Peyer's patch (tissue), 4 donors: Measurements from ENCODE around the gene ADGRG3.
A peak's percentile ranks its signal among the peaks of the same experiment; 100 is the strongest.

Source experiments
- POLR2A ChIP-seq, 2 donors: fragments of 450-650 bp; IDR thresholded peaks; one replicate each; pipeline ENCODE4 v1.5.1; 2017; ENCODE audit warnings: antibody characterized with exemption in 2 of 2, mild to moderate bottlenecking in 2 of 2, moderate library complexity in 2 of 2
- TF ChIP-seq, protein P1 (sequence below), 6 experiments: fragments of 450-650 bp in 4 of 6; fragments of 200-600 bp in 2 of 6; sonication (generic) in 1 of 6; IDR thresholded peaks; one replicate each; pipeline ENCODE4 v1.5.1; 2017 to 2019; ENCODE audit warnings: antibody characterized with exemption in 6 of 6, mild to moderate bottlenecking in 3 of 6, moderate library complexity in 1 of 6

GRCh38 chr16:57734925-57735754 lies 67.0 kb downstream of the ADGRG3 start:
- TF ChIP-seq, protein P1, sequence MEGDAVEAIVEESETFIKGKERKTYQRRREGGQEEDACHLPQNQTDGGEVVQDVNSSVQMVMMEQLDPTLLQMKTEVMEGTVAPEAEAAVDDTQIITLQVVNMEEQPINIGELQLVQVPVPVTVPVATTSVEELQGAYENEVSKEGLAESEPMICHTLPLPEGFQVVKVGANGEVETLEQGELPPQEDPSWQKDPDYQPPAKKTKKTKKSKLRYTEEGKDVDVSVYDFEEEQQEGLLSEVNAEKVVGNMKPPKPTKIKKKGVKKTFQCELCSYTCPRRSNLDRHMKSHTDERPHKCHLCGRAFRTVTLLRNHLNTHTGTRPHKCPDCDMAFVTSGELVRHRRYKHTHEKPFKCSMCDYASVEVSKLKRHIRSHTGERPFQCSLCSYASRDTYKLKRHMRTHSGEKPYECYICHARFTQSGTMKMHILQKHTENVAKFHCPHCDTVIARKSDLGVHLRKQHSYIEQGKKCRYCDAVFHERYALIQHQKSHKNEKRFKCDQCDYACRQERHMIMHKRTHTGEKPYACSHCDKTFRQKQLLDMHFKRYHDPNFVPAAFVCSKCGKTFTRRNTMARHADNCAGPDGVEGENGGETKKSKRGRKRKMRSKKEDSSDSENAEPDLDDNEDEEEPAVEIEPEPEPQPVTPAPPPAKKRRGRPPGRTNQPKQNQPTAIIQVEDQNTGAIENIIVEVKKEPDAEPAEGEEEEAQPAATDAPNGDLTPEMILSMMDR (IDR thresholded peaks at IDR 0.05) = no peak
- peak in 1 of 2 donors; percentile 49 for TF ChIP-seq POLR2A (IDR thresholded peaks at IDR 0.05)
